ENCODE results near the gene PLXDC2. TPM values are rescaled to one million over a fixed set of nuclear protein-coding genes. Genes with fewer than 3 reads are reported as not detected.

The PLXDC2 gene
- total and polyA plus RNA-seq, 2 experiments from 2014 or later = 10.3 to 22.6 TPM

- Histone ChIP-seq H3K27ac (no peak overlapping the region), H3K9me3 (ENCODE audit: low read depth) (no peaks in the 10 kb centered on the region), H3K4me1 (ENCODE audit: low read depth) (peaks cover 23% of the 10 kb centered on the region), H3K36me3 (no peaks in the 10 kb centered on the region), H3K4me3 (no peak overlapping the region), H3K27me3 (no peaks in the 10 kb centered on the region)
- DNase-seq (ENCODE audit: low read depth in 1 of 2, low spot score in 1 of 2) = no peak
- no peak for TF ChIP-seq CTCF (IDR thresholded peaks at IDR 0.05; ENCODE audit: low read depth, low read length)
Observed at GRCh38 chr10:20265146-20265545, 448.9 kb downstream of the PLXDC2 start.

DNA sequence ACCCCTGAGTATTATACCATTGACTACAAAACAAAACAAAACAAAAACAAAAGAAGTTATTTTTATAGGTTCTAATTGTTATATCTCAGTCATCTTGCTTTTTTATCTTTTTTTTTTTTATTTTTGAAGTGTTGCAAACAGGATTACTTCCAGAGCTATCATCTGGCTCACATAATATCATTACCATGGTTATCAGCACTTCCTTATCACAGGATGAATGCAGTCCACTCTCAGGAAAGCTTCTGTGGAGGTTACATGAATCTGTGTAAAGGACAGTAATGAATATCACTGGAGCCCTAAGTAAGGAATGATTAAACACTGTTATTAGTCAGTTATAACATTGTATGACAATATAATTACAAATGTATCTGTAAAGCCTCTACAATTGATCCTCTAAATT lies 451.5 kb downstream of the PLXDC2 start:
- peaks cover 45% of the 10 kb centered on the region for H3K4me1 ChIP-seq (ENCODE audit: low read depth)
- peak overlapping the region; percentile 4 for H3K27ac ChIP-seq
- H3K4me3 ChIP-seq = no peak overlapping the region
- TF ChIP-seq CTCF (IDR thresholded peaks at IDR 0.05; ENCODE audit: low read depth, low read length) = no peak
- H3K9me3 ChIP-seq (ENCODE audit: low read depth) = no peaks in the 10 kb centered on the region
- DNase-seq (ENCODE audit: low read depth in 1 of 2, low spot score in 1 of 2) = peak in 1 of 2 donors; percentile 17
- no peaks in the 10 kb centered on the region for H3K27me3 ChIP-seq
- H3K36me3 ChIP-seq = no peaks in the 10 kb centered on the region

DNA sequence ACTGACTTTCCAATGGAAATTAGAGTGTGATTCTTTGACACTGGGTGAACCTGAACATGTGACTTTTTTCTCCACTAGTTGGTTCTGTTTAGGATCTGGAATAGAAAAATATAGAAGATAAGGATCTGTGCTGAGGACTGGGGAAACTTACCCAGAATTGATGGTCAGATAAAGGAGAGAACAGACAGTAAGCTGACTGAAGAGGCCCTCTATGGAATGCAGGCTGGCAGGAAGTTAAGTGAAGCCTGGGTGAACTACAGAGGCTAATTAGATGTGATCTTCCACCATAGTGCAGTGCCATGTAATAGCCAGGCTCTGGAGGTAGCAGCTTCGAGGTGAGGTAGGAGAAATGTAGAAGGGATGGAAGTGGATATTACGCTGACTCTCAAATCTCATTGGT lies 455.3 kb downstream of the PLXDC2 start:
- Histone ChIP-seq H3K36me3 (no peaks in the 10 kb centered on the region), H3K9me3 (ENCODE audit: low read depth) (no peaks in the 10 kb centered on the region), H3K4me1 (ENCODE audit: low read depth) (peaks cover 45% of the 10 kb centered on the region), H3K4me3 (no peak overlapping the region), H3K27me3 (no peaks in the 10 kb centered on the region), H3K27ac (peak overlapping the region; percentile 20)
- TF ChIP-seq CTCF (IDR thresholded peaks at IDR 0.05; ENCODE audit: low read depth, low read length) = no peak
- DNase-seq (ENCODE audit: low read depth in 1 of 2, low spot score in 1 of 2) = peak in 1 of 2 donors; percentile 22

GRCh38 chr10:20272608-20273007 lies 456.4 kb downstream of the PLXDC2 start:
- no peak for DNase-seq (ENCODE audit: low read depth in 1 of 2, low spot score in 1 of 2)
- peaks cover 35% of the 10 kb centered on the region for H3K4me1 ChIP-seq (ENCODE audit: low read depth)
- H3K36me3 ChIP-seq = no peaks in the 10 kb centered on the region
- no peaks in the 10 kb centered on the region for H3K27me3 ChIP-seq
- no peaks in the 10 kb centered on the region for H3K9me3 ChIP-seq (ENCODE audit: low read depth)
- TF ChIP-seq CTCF (IDR thresholded peaks at IDR 0.05; ENCODE audit: low read depth, low read length) = no peak
- H3K27ac ChIP-seq = no peak overlapping the region
- no peak overlapping the region for H3K4me3 ChIP-seq

DNA sequence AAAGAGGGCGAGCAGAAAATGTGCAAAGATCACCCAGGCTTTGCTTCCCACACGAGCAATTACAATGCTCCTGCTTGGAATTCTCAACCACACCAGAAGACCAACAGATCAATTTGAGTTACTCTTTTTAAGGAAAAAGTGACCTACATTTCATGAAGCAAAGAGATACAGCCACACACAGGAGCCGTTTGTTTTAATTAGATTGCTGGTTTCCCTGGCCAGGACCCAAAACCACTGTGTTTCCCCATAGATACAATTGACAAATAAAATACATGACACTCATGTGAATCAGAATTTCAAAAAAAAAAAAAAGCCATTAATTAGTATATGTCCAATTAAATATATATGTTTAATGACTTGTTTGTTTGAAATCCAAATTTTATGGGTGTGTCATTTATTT lies 458.3 kb downstream of the PLXDC2 start:
- Histone ChIP-seq H3K27me3 (no peaks in the 10 kb centered on the region), H3K4me3 (no peak overlapping the region), H3K9me3 (ENCODE audit: low read depth) (no peaks in the 10 kb centered on the region), H3K27ac (no peak overlapping the region), H3K4me1 (ENCODE audit: low read depth) (peaks cover 22% of the 10 kb centered on the region), H3K36me3 (no peaks in the 10 kb centered on the region)
- TF ChIP-seq CTCF (IDR thresholded peaks at IDR 0.05; ENCODE audit: low read depth, low read length) = no peak
- DNase-seq (ENCODE audit: low read depth in 1 of 2, low spot score in 1 of 2) = peak in 1 of 2 donors; percentile 19
